SK-N-SH (cell line): ENCODE results near the gene FBXW9. TPM values are rescaled to one million over a fixed set of nuclear protein-coding genes. Genes with fewer than 3 reads are reported as not detected.

Source experiments
- CTCF ChIA-PET: fragments of 300-600, 350-600 bp; formaldehyde crosslinking; extraction: SDS; loops from one replicate; lab custom pipeline; 2021; lab: Yijun Ruan, JAX
- POLR2A ChIA-PET: fragments of 350-600 bp; sonication (Branson Sonifier 250); formaldehyde crosslinking; extraction: SDS; loops from one replicate; lab custom pipeline; 2020; ENCODE audit warnings: antibody characterized with exemption, inconsistent platforms; lab: Yijun Ruan, JAX
- DNase-seq: peaks from one replicate; pipeline ENCODE4 v3.0.0; 2012
- H2AFZ ChIP-seq: fragments of 200-600 bp; sonication (generic); 2 replicates; pipeline ENCODE4 v1.8.1; 2016; ENCODE audit warnings: antibody characterized with exemption, mild to moderate bottlenecking, low read depth
- H3F3A ChIP-seq: fragments of 200-600 bp; sonication (generic); replicated peaks from 2 replicates; pipeline ENCODE3; 2016; ENCODE audit warnings: antibody characterized with exemption, mild to moderate bottlenecking; ENCODE audit not compliant: insufficient read depth
- H3K27ac ChIP-seq, 2 experiments: fragments of 200-500 bp in 1 of 2; fragments of 200-600 bp in 1 of 2; sonication (Bioruptor generic) in 1 of 2; sonication (generic), shearing (Covaris generic) in 1 of 2; 2 replicates each; pipeline versions ENCODE4 v1.5.1 to v1.6.1; 2014 to 2016; ENCODE audit warnings: low read depth in 2 of 2, inconsistent platforms in 1 of 2, low read length in 1 of 2, mild to moderate bottlenecking in 1 of 2, mixed read lengths in 1 of 2
- H3K27me3 ChIP-seq: fragments of 200-600 bp; sonication (generic), shearing (Covaris generic); 2 replicates; pipeline ENCODE4 v1.6.1; 2016; ENCODE audit warnings: mixed run types; ENCODE audit not compliant: insufficient read depth
- H3K36me3 ChIP-seq, 2 experiments: fragments of 200-500 bp in 1 of 2; fragments of 200-600 bp in 1 of 2; sonication (Bioruptor generic) in 1 of 2; sonication (generic) in 1 of 2; replicated peaks in 1 of 2; 2 replicates each; pipeline versions ENCODE3 to v1.5.1; 2014 to 2016; ENCODE audit warnings: low read length in 1 of 2, mild to moderate bottlenecking in 1 of 2; ENCODE audit not compliant: insufficient read depth in 2 of 2, control insufficient read depth in 1 of 2
- H3K4me1 ChIP-seq, 2 experiments: fragments of 200-500 bp in 1 of 2; fragments of 200-600 bp in 1 of 2; sonication (Bioruptor generic) in 1 of 2; sonication (generic), shearing (Covaris generic) in 1 of 2; 2 replicates each; pipeline versions ENCODE4 v1.5.1 to v1.6.1; 2014 to 2016; ENCODE audit warnings: low read depth in 1 of 2, low read length in 1 of 2, mixed run types in 1 of 2; ENCODE audit not compliant: insufficient read depth in 2 of 2, control insufficient read depth in 1 of 2
- H3K4me2 ChIP-seq: fragments of 200-600 bp; sonication (generic), shearing (Covaris generic); 2 replicates; pipeline ENCODE4 v1.6.1; 2017; ENCODE audit warnings: mixed run types
- H3K4me3 ChIP-seq, 2 experiments: fragments of 200-500 bp in 1 of 2; fragments of 200-600 bp in 1 of 2; sonication (Bioruptor generic) in 1 of 2; sonication (generic), shearing (Covaris generic) in 1 of 2; 2 replicates each; pipeline versions ENCODE4 v1.5.1 to v1.8.1; 2014 to 2016; ENCODE audit warnings: low read depth in 2 of 2, inconsistent platforms in 1 of 2, low read length in 1 of 2, mild to moderate bottlenecking in 1 of 2, mixed read lengths in 1 of 2, moderate library complexity in 1 of 2
- H3K79me2 ChIP-seq: fragments of 200-600 bp; sonication (generic); 2 replicates; pipeline ENCODE4 v1.8.1; 2017; ENCODE audit warnings: mild to moderate bottlenecking; ENCODE audit not compliant: insufficient read depth
- H3K9ac ChIP-seq: fragments of 200-600 bp; sonication (generic); 2 replicates; pipeline ENCODE4 v1.6.1; 2017; ENCODE audit warnings: mixed run types
- H3K9me2 ChIP-seq: fragments of 200-600 bp; sonication (generic); 2 replicates; pipeline ENCODE4 v1.6.1; 2017; ENCODE audit warnings: mixed run types
- H3K9me3 ChIP-seq: fragments of 200-600 bp; sonication (generic); 2 replicates; pipeline ENCODE4 v1.6.1; 2017; ENCODE audit warnings: mixed run types, mild to moderate bottlenecking, moderate library complexity
- H4K20me1 ChIP-seq: fragments of 200-600 bp; sonication (generic); 2 replicates; pipeline ENCODE4 v1.6.1; 2017; ENCODE audit warnings: mild to moderate bottlenecking, mixed run types; ENCODE audit not compliant: insufficient read depth
- ELF1 ChIP-seq: IDR thresholded peaks from 2 replicates; pipeline ENCODE4 v1.4.0; 2012
- EP300 ChIP-seq, 2 experiments: IDR thresholded peaks; 2 replicates each; pipeline versions ENCODE4 v1.4.0 to v1.6.1; 2012; ENCODE audit warnings: borderline replicate concordance in 1 of 2, low read depth in 1 of 2, low read length in 1 of 2
- FOXJ3 ChIP-seq: sonication (generic); formaldehyde crosslinking; IDR thresholded peaks from 2 replicates; pipeline ENCODE4 v1.5.1; 2020; ENCODE audit warnings: mild to moderate bottlenecking, missing genetic modification reagents
- JUND ChIP-seq: IDR thresholded peaks from 2 replicates; pipeline ENCODE4 v1.4.0; 2012
- MAX ChIP-seq: IDR thresholded peaks from 2 replicates; pipeline ENCODE4 v1.4.0; 2012; ENCODE audit warnings: low read depth
- MXI1 ChIP-seq: IDR thresholded peaks from 2 replicates; pipeline ENCODE4 v1.6.1; 2012; ENCODE audit warnings: mild to moderate bottlenecking, low read depth, low read length, improper control_type of control experiment
- NFIC ChIP-seq: IDR thresholded peaks from 2 replicates; pipeline ENCODE4 v1.4.0; 2012; ENCODE audit warnings: borderline replicate concordance
- POLR2AphosphoS5 ChIP-seq: IDR thresholded peaks from 2 replicates; pipeline ENCODE4 v1.6.1; 2012; ENCODE audit warnings: low read depth, low read length
- RAD21 ChIP-seq: IDR thresholded peaks from 2 replicates; pipeline ENCODE4 v1.6.1; 2012; ENCODE audit warnings: mild to moderate bottlenecking, low read length
- SIN3A ChIP-seq: IDR thresholded peaks from 2 replicates; pipeline ENCODE4 v1.6.1; 2012; ENCODE audit warnings: low read depth, mild to moderate bottlenecking, low read length, moderate library complexity, borderline replicate concordance
- SMC3 ChIP-seq: IDR thresholded peaks from 2 replicates; pipeline ENCODE4 v1.6.1; 2012; ENCODE audit warnings: low read depth, low read length, improper control_type of control experiment
- TCF12 ChIP-seq: IDR thresholded peaks from 2 replicates; pipeline ENCODE4 v1.4.0; 2012
- TEAD4 ChIP-seq: IDR thresholded peaks from 2 replicates; pipeline ENCODE4 v1.4.0; 2012; ENCODE audit warnings: mild to moderate bottlenecking, borderline replicate concordance; ENCODE audit not compliant: insufficient read depth
- USF2 ChIP-seq: fragments of 150-350 bp; IDR thresholded peaks from 2 replicates; pipeline ENCODE4 v1.6.1; 2017; ENCODE audit warnings: antibody characterized with exemption, low read length, low read depth, borderline replicate concordance
- YY1 ChIP-seq: IDR thresholded peaks from 2 replicates; pipeline ENCODE4 v1.4.0; 2012; ENCODE audit warnings: low read depth, mild to moderate bottlenecking
- WGBS: methylation state at CpG from one replicate; pipeline ENCODE4 v1.1.6; 2017; ENCODE audit warnings: low lambda C conversion rate; 5-methylcytosine and 5-hydroxymethylcytosine counted together
- polyA plus RNA-seq, 3 experiments: library from polyadenylated mRNA; depleted of rRNA; stranded (reverse); fragments of >200 nt; gene quantifications; 2 replicates each; pipeline ENCODE4 v1.2.3, GENCODE V29; 2012
- TF ChIP-seq, protein P1 (sequence below): IDR thresholded peaks from 2 replicates; pipeline ENCODE4; 2012
- TF ChIP-seq, protein P2 (sequence below): fragments of 200-600 bp; sonication (generic); IDR thresholded peaks from 2 replicates; pipeline ENCODE4 v1.6.1; 2017; ENCODE audit warnings: antibody characterized with exemption, mild to moderate bottlenecking, moderate library complexity

The FBXW9 gene
- polyA plus RNA-seq, 1 of the 3 experiments (the other 2 are of a cell fraction), result 26.6 TPM

GRCh38 chr19:12689581-12690216, 6.7 kb downstream of the FBXW9 start:
- Histone ChIP-seq H3K27ac (no peak overlapping the region), H4K20me1 (no peaks in the 10 kb centered on the region), H2AFZ (no peak overlapping the region), H3K27me3 (no peaks in the 10 kb centered on the region), H3K4me2 (no peak overlapping the region), H3K9me3 (no peaks in the 10 kb centered on the region), H3K4me1 (peaks cover 0 to under 1% of the 10 kb centered on the region in 2 experiments; a peak in 1 of 4 replicates), H3K36me3 (peaks cover 0 to 3% of the 10 kb centered on the region in 2 experiments), H3K4me3 (no peak overlapping the region), H3K9ac (no peak overlapping the region), H3K9me2 (no peaks in the 10 kb centered on the region), H3F3A (peaks cover 4% of the 10 kb centered on the region), H3K79me2 (no peaks in the 10 kb centered on the region)
- TF ChIP-seq, protein P1, sequence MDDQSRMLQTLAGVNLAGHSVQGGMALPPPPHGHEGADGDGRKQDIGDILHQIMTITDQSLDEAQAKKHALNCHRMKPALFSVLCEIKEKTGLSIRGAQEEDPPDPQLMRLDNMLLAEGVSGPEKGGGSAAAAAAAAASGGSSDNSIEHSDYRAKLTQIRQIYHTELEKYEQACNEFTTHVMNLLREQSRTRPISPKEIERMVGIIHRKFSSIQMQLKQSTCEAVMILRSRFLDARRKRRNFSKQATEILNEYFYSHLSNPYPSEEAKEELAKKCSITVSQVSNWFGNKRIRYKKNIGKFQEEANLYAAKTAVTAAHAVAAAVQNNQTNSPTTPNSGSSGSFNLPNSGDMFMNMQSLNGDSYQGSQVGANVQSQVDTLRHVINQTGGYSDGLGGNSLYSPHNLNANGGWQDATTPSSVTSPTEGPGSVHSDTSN, result no peak
- TF ChIP-seq SMC3 (no peak), SIN3A (no peak), JUND (no peak), NFIC (no peak), YY1 (no peak), MXI1 (no peak), FOXJ3 (no peak), POLR2AphosphoS5 (no peak), RAD21 (no peak), MAX (no peak), TCF12 (no peak)
- TF ChIP-seq, protein P2, sequence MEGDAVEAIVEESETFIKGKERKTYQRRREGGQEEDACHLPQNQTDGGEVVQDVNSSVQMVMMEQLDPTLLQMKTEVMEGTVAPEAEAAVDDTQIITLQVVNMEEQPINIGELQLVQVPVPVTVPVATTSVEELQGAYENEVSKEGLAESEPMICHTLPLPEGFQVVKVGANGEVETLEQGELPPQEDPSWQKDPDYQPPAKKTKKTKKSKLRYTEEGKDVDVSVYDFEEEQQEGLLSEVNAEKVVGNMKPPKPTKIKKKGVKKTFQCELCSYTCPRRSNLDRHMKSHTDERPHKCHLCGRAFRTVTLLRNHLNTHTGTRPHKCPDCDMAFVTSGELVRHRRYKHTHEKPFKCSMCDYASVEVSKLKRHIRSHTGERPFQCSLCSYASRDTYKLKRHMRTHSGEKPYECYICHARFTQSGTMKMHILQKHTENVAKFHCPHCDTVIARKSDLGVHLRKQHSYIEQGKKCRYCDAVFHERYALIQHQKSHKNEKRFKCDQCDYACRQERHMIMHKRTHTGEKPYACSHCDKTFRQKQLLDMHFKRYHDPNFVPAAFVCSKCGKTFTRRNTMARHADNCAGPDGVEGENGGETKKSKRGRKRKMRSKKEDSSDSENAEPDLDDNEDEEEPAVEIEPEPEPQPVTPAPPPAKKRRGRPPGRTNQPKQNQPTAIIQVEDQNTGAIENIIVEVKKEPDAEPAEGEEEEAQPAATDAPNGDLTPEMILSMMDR, result no peak
- 100% methylated on average over 6 of the region's 26 CpGs for WGBS
- no peak for DNase-seq
- ChIA-PET POLR2A (no interaction called here), CTCF (interaction anchor here (1.5 kb wide), 1 partner anchor 13 kb away, joined by 4 read pairs; no protein-coding TSS in a partner anchor)

GRCh38 chr19:12689012-12689411, 7.4 kb downstream of the FBXW9 start:
- Histone ChIP-seq H2AFZ (no peak overlapping the region), H3K9me3 (no peaks in the 10 kb centered on the region), H3K9ac (no peak overlapping the region), H3K4me2 (no peak overlapping the region), H3K36me3 (peaks cover 0 to 3% of the 10 kb centered on the region in 2 experiments)
- WGBS, result 80% methylated on average over 1 of the region's 12 CpGs
- no peak for DNase-seq
- no peak for TF ChIP-seq TEAD4
- no peak for TF ChIP-seq USF2
- no peak for TF ChIP-seq FOXJ3
- TF ChIP-seq, protein P1, result no peak
- TF ChIP-seq EP300 (IDR thresholded peaks at IDR 0.05; ENCODE audit: borderline replicate concordance in 1 of 2, low read depth in 1 of 2, low read length in 1 of 2), result no peak
- TF ChIP-seq JUND, result no peak
- no peak for TF ChIP-seq TCF12
- no peak for TF ChIP-seq YY1
- TF ChIP-seq ELF1, result no peak
- TF ChIP-seq, all 33 proteins: peak for 0
- Histone ChIP-seq H3K27ac (no peak overlapping the region), H3K4me3 (no peak overlapping the region), H3K79me2 (no peaks in the 10 kb centered on the region), H3K9me2 (no peaks in the 10 kb centered on the region), H4K20me1 (no peaks in the 10 kb centered on the region), H3K4me1 (no peaks in the 10 kb centered on the region), H3K27me3 (no peaks in the 10 kb centered on the region), H3F3A (peaks cover 4% of the 10 kb centered on the region)
- CTCF ChIA-PET, result no interaction called here
- POLR2A ChIA-PET, result no interaction called here
